Osteoblast (primary cell): ENCODE results near the gene KIFC1. TPM values are rescaled to one million over a fixed set of nuclear protein-coding genes. Genes with fewer than 3 reads are reported as not detected.

Experiments used
- DNase-seq: peaks from one replicate; pipeline ENCODE4 v3.0.0; 2011; ENCODE audit warnings: low spot score, mixed read lengths; ENCODE audit not compliant: insufficient read length; ENCODE audit errors: missing footprints
- H2AFZ ChIP-seq: 2 replicates; pipeline ENCODE4 v1.6.0; 2011; ENCODE audit warnings: mild to moderate bottlenecking, low read length
- H3K27ac ChIP-seq: 2 replicates; pipeline ENCODE4 v1.5.1; 2011; ENCODE audit warnings: mild to moderate bottlenecking, low read depth, low read length, moderate library complexity
- H3K27me3 ChIP-seq: 2 replicates; pipeline ENCODE4 v1.6.0; 2012; ENCODE audit warnings: mild to moderate bottlenecking, control low read depth, inconsistent platforms, low read length, moderate library complexity; ENCODE audit not compliant: insufficient read depth
- H3K36me3 ChIP-seq: 2 replicates; pipeline ENCODE4 v1.5.1; 2011; ENCODE audit warnings: mild to moderate bottlenecking, low read length, control low read depth, moderate library complexity; ENCODE audit not compliant: insufficient read depth
- H3K4me1 ChIP-seq: 2 replicates; pipeline ENCODE4 v1.5.1; 2011; ENCODE audit warnings: mild to moderate bottlenecking, low read length, control low read depth, moderate library complexity; ENCODE audit not compliant: insufficient read depth
- H3K4me2 ChIP-seq: 2 replicates; pipeline ENCODE4 v1.6.0; 2011; ENCODE audit warnings: mild to moderate bottlenecking, low read length; ENCODE audit not compliant: insufficient read depth
- H3K4me3 ChIP-seq: fragments of 200-600 bp; sonication (generic); 3 replicates; pipeline ENCODE4 v1.5.1; 2012; ENCODE audit warnings: mild to moderate bottlenecking, low read length, inconsistent platforms; ENCODE audit not compliant: insufficient read depth
- H3K79me2 ChIP-seq: 2 replicates; pipeline ENCODE4 v1.6.0; 2012; ENCODE audit warnings: mild to moderate bottlenecking, low read length, control low read depth, inconsistent platforms; ENCODE audit not compliant: insufficient read depth
- H3K9me3 ChIP-seq: 2 replicates; pipeline ENCODE4 v1.5.1; 2011; ENCODE audit warnings: low read depth, low read length, control low read depth
- H4K20me1 ChIP-seq: 2 replicates; pipeline ENCODE4 v1.6.0; 2012; ENCODE audit warnings: mild to moderate bottlenecking, low read length, control low read depth; ENCODE audit not compliant: insufficient read depth
- total RNA-seq: library from RNA; depleted of rRNA; stranded (reverse); fragments of >200 nt; gene quantifications from 2 replicates; pipeline ENCODE4 v1.2.3, GENCODE V29; 2012
- TF ChIP-seq, protein P1 (sequence below): IDR thresholded peaks from 2 replicates; pipeline ENCODE4 v1.5.1; 2011; ENCODE audit warnings: mild to moderate bottlenecking, low read depth, low read length, moderate library complexity; ENCODE audit errors: extremely low read depth

KIFC1 gene
- total RNA-seq, 1 donor = 4.0 TPM

DNA sequence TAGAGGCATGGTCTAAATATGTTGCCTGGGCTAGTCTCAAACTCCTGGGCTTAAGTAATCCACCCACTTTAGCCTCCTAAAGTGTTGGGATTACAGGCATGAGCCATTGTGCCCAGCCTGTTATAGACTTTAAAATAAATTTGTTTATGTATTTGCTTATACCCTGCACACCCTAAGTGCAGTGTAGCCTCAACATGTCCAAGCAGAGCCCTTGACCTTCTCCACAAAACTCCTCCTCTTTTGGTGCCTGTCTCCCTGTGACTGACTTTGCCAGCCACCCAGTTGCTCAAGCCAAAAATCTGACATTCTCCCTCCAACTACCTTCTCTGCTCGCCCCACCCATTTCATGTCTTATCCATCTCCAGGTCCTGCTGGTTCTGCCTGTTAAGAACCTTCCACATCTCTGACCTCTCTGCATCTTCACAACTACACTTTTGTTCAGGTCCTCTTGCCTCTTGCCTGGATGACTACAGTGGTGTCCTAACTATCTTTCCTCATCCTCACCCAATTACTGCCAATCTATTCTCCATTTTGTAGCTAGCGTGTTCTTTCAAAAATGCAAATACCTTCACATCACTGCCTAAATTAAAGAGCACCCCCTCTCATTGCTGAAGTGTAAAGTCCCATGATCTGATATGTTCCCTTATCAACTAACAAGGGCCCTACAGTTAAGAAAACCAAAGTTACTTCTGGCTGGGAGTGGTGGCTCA lies 11.2 kb upstream of the KIFC1 start:
- Histone ChIP-seq H3K27ac (no peak overlapping the region), H3K4me3 (no peak overlapping the region), H3K9me3 (no peaks in the 10 kb centered on the region), H3K36me3 (no peaks in the 10 kb centered on the region), H3K27me3 (no peaks in the 10 kb centered on the region), H3K4me2 (no peak overlapping the region), H3K79me2 (no peaks in the 10 kb centered on the region), H4K20me1 (no peaks in the 10 kb centered on the region), H2AFZ (no peak overlapping the region), H3K4me1 (peaks cover 16% of the 10 kb centered on the region)
- TF ChIP-seq, protein P1, sequence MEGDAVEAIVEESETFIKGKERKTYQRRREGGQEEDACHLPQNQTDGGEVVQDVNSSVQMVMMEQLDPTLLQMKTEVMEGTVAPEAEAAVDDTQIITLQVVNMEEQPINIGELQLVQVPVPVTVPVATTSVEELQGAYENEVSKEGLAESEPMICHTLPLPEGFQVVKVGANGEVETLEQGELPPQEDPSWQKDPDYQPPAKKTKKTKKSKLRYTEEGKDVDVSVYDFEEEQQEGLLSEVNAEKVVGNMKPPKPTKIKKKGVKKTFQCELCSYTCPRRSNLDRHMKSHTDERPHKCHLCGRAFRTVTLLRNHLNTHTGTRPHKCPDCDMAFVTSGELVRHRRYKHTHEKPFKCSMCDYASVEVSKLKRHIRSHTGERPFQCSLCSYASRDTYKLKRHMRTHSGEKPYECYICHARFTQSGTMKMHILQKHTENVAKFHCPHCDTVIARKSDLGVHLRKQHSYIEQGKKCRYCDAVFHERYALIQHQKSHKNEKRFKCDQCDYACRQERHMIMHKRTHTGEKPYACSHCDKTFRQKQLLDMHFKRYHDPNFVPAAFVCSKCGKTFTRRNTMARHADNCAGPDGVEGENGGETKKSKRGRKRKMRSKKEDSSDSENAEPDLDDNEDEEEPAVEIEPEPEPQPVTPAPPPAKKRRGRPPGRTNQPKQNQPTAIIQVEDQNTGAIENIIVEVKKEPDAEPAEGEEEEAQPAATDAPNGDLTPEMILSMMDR = no peak
- peak; percentile 5 for DNase-seq

DNA sequence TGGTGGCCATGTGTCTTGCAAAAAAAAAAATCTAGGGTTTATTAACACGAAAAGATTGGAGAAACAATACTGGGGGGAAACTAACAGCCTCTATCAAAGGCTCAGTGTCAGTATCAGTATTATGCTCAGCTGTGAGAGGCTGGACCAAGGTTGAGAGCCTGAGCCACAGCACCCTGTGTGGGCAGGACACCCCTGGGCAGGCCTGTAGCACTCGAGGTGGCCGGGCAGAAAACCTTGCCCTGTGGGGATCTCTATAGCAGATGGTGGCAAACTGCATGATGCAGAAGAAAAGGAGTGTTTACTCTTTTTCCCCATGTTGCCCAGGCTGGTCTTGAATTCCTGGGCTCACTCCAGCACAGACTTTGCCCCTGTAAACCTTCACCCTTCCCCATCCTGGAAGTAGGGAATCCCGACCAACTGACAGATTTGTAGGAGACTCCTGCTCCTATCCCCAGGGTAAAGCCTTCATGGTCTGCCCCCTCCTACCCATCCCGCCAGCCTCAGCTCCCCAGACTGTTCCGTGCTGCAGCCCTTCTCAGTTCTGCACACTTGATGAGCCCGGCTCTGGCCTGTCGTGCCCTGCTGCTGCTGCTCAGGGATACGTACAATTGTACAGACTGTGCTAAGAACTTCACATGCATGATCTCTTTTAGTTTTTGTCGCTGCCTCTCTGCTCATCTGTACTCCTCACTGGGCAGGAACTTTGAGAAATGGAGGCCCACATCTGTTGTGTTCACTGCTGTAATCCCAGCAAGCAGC lies 8.0 kb upstream of the KIFC1 start:
- Histone ChIP-seq H3K27me3 (no peaks in the 10 kb centered on the region), H3K4me2 (no peak overlapping the region), H3K79me2 (no peaks in the 10 kb centered on the region)

DNA sequence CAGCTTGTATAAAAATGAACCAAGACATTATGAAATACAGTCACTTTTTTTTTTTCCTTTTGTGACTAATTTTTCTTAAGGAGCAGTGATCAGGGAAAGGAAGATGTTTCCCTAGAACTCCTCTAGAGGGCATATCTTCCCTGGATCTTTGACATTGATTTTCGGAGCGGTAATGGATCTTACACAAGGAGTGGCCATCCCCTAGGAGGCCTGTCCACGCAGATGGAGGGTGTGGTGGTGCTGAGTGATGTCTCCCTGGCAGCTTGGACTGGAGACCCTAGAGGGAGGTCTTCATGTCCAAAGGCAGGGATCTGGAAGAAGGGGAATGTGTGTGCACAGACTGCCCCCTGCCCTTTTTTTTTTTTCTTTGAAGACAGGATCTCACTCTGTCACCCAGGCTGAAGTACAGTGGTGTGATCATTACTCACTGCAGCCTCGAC lies 7.0 kb upstream of the KIFC1 start:
- Histone ChIP-seq H3K9me3 (no peaks in the 10 kb centered on the region), H3K4me3 (no peak overlapping the region), H3K79me2 (no peaks in the 10 kb centered on the region), H3K27ac (no peak overlapping the region), H2AFZ (peak overlapping the region; percentile 76), H3K36me3 (no peaks in the 10 kb centered on the region), H4K20me1 (no peaks in the 10 kb centered on the region), H3K4me2 (no peak overlapping the region), H3K4me1 (no peaks in the 10 kb centered on the region), H3K27me3 (no peaks in the 10 kb centered on the region)
- TF ChIP-seq, protein P1 = peak; percentile 67
- peak; percentile 96 for DNase-seq

More for the DNA sequence above, 8.0 kb upstream of the KIFC1 start:
- H3K4me3 ChIP-seq = no peak overlapping the region
- no peaks in the 10 kb centered on the region for H3K36me3 ChIP-seq
- DNase-seq = peak; percentile 14
- no peaks in the 10 kb centered on the region for H4K20me1 ChIP-seq
- TF ChIP-seq, protein P1 = no peak
- no peak overlapping the region for H2AFZ ChIP-seq
- H3K4me1 ChIP-seq = no peaks in the 10 kb centered on the region
- H3K9me3 ChIP-seq = no peaks in the 10 kb centered on the region
- H3K27ac ChIP-seq = no peak overlapping the region

DNA sequence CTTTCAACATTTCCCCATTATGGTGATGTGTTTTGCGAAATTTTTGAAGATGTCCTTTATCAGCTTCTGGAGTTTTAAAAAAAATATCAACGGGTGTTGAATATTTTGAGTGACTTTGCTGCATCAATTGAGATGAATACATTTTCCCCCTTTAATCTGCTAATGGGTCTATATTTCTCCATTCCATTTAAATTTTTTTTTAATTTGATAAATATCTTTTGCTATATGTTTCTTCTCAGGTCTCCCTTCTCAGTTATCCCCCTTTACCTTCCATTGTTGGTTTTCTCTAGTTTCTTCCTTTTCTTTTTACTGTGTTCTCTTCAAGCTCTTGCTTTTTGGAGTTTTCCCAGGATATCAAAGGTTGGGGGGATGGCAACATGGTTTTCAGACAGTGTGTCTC lies 1.4 kb upstream of the KIFC1 start:
- Histone ChIP-seq H3K27me3 (no peaks in the 10 kb centered on the region), H3K4me3 (no peak overlapping the region), H3K4me2 (no peak overlapping the region), H3K79me2 (peaks cover 31% of the 10 kb centered on the region), H3K27ac (no peak overlapping the region), H3K4me1 (peaks cover 25% of the 10 kb centered on the region), H3K9me3 (no peaks in the 10 kb centered on the region), H3K36me3 (no peaks in the 10 kb centered on the region), H2AFZ (no peak overlapping the region), H4K20me1 (no peaks in the 10 kb centered on the region)
- DNase-seq = no peak
- TF ChIP-seq, protein P1 = no peak
